Right renal pelvis (tissue), 4 donors: Measurements from ENCODE around the gene BLTP3B. TPM values are rescaled to one million over a fixed set of nuclear protein-coding genes. Genes with fewer than 3 reads are reported as not detected.

ENCODE experiments used
- DNase-seq, 4 donors: peaks; one replicate each; pipeline ENCODE4 v3.0.0-alpha.2; 2013; ENCODE audit warnings: low read depth in 4 of 4, low spot score in 3 of 4, missing footprints in 1 of 4
- polyA plus RNA-seq, 4 donors: library from polyadenylated mRNA; unstranded; fragments of 120-200 nt; gene quantifications; one replicate each; pipeline ENCODE4 v1.2.1, GENCODE V29; 2013; ENCODE audit not compliant: insufficient read length in 4 of 4

BLTP3B gene
- polyA plus RNA-seq, 4 donors, result 20.7 to 24.3 (median 22.3) TPM

GRCh38 chr12:100163416-100164152, 20.9 kb upstream of the BLTP3B start:
- peak in 2 of 4 donors; percentile 12 to 36 for DNase-seq

GRCh38 chr12:100159391-100160104, 16.9 kb upstream of the BLTP3B start:
- DNase-seq, result no peak

- no peak for DNase-seq
Observed at GRCh38 chr12:100158535-100158934, 15.9 kb upstream of the BLTP3B start.

- no peak for DNase-seq
Observed at GRCh38 chr12:100157427-100157821, 14.8 kb upstream of the BLTP3B start.

GRCh38 chr12:100156731-100157426, 14.2 kb upstream of the BLTP3B start:
- no peak for DNase-seq

DNA sequence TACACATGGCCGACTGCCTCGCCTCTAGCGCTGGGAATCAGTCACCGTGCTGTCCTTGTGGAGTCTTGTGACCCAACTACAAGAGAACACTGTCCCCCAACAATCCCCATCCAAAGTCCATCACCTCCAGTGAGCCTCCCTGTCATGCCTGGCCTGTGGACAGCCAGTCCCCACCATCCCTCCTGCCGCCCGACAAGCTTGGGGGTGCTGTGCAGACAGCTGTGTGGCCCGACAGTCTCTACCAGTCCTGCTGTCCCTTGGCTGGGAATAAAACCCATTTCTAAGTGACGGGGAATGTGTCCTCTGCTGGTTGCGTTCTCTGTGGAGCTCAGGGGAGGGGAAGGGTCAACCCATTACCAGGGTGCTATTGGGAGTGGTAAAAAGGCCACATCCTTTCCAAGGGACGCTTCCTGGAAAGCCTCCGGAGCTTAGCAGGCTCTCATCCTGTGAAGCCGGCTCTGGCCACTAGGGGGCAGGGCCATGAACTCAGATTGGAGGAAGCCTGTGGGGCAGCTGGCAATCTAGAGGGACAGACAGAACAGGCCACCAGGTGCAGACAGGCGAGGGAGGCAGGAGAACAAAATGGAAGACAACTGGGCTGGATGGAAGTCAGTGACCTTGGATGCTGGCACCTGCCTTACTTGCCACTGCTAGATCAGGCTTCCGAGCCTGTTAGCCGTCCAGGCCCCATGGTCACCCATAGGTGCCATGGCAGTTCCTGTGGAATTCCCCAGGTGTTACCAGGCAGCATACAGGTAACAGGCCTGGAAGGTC, 12.0 kb upstream of the BLTP3B start:
- no peak for DNase-seq

GRCh38 chr12:100153131-100153530, 10.5 kb upstream of the BLTP3B start:
- DNase-seq, result no peak

GRCh38 chr12:100151769-100152168, 9.1 kb upstream of the BLTP3B start:
- no peak for DNase-seq

DNA sequence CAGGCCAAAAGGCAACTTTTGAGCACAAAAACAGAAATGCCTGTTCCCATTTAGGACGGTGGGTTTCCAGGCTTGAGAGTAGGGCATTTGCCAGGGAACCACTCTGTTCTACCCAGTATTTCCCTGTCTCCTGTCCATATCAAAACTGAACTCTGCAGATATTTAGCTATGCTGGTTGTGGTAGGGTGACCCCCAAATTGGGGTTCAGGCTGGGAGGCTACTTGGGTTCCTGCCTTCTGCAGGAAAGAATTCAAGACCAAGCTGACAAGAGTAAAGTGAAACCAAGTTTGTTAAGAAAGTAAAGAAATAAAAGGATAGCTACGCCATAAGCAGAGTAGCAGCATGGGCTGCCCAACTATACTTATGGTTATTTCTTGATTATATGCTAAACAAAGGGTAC, 3.6 kb upstream of the BLTP3B start:
- no peak for DNase-seq

GRCh38 chr12:100145643-100146042, 3.0 kb upstream of the BLTP3B start:
- DNase-seq, result no peak

GRCh38 chr12:100141998-100142850, 450 bp downstream of the BLTP3B start:
- peak; percentile 43 to 70 (median 46) for DNase-seq

- no peak for DNase-seq
Observed at GRCh38 chr12:100141666-100141997, 1.0 kb downstream of the BLTP3B start.

DNA sequence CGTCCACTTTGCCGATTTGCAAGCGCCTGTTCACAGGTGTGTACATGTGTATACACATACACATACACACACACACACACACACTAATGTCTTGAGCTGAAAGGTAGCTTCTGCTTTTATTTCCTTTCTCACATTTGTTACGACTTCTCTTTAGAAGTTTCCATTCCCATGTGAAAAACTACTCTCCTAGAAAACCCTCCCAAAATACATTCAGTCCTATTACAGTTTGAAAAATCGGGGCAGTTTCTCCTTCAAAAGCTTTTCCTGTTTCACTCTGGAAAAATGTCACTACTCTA, 3.9 kb downstream of the BLTP3B start:
- DNase-seq, result no peak

- DNase-seq, result no peak
Observed at GRCh38 chr12:100138048-100138802, 4.4 kb downstream of the BLTP3B start.

DNA sequence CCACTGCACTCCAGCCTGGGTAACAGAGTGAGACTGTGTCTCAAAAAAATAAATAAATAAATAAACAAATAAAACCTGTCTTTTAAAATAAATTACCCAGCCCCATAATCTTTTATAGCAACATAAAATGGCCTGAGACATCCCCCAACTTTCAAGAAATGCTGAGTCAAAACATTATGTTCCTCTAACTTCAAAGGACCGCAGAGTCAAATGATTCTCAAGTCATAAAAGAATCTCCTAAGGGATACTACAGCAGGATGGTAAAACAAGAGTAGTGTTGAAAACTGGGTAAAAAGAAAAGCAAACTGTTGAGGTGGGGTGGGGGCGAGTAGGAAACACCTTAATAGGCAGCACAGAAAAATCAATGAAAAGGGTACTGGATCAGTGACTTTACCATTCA, 9.5 kb downstream of the BLTP3B start:
- DNase-seq, result no peak

DNA sequence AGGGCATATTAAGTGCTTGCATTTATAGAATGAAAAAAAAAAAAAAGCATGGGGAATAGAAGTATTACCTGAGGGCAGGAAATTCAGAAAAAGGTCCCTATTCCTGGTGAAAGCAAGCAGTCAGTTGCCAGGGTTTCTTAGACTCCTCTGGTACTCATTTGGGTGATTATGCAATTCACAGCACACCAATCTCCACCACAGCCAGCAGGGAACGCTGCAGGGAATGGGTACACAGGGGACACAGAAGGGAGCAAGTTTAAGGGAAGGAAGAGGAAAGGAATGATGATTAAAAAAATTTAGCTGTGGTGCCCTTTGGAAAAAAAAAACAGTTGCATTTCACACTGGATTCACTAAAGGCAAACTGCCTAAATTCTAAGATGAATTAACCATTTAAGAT, 14.2 kb downstream of the BLTP3B start:
- DNase-seq, result no peak

GRCh38 chr12:100127766-100128511, 14.7 kb downstream of the BLTP3B start:
- no peak for DNase-seq

DNA sequence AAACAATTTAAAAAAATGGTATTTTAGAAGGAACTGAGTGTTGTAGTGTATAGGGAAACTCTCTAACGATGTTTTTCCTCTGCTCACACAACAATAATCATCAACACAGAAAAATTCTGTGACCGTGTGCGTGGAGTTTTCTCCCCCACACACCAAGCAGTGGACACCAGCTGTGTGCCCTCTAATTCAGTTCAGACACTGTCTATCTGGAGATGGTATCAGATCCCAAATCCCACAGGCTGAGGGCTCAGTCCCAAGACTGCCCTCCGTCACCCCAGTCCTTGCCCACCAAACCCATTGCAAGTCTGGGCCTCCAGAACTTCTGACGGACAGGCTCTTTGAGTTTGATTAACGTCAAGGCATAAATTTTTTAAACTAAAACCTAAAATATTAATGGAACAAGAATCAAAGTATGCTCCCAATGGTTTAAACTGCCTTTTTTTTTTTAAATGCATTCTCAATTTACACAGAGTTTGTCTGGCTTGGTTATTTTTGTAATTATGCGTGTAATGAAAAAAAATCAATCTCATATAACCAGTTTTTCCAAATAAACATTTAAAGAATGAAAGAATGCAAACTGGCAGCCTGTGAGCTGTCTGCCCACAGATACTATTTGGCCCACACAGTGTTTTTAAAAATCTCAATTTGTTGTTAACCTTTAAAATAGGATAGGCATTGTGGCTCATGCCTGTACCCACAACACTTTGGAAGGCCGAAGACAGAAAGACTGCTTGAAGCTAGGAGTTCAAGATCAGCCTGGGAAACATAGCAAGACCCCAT, 19.2 kb downstream of the BLTP3B start:
- DNase-seq, result no peak
